ENCODE data around the gene PIMREG.

The PIMREG gene

GRCh38 chr17:6422654-6423241, 21.5 kb upstream of the PIMREG start:
- no peak overlapping the region for H3K27ac ChIP-seq (ENCODE audit: low read depth, low read length, poor library complexity, severe bottlenecking)
- no peaks in the 10 kb centered on the region for H4K20me1 ChIP-seq (ENCODE audit: insufficient read depth, low read length)
- H3K9me2 ChIP-seq (ENCODE audit: low read depth, low read length): no peaks in the 10 kb centered on the region
- no peaks in the 10 kb centered on the region for H3K36me3 ChIP-seq (ENCODE audit: insufficient read depth, low read length)
- no peaks in the 10 kb centered on the region for H3F3A ChIP-seq (ENCODE audit: insufficient read depth, low read length)
- H2AFZ ChIP-seq (ENCODE audit: low read length): no peak overlapping the region
- no peaks in the 10 kb centered on the region for H3K4me1 ChIP-seq (ENCODE audit: insufficient read depth, low read length, severe bottlenecking)
- H3K4me3 ChIP-seq (ENCODE audit: low read depth, low read length, poor library complexity, severe bottlenecking): no peak overlapping the region
- no peaks in the 10 kb centered on the region for H3K9me3 ChIP-seq (ENCODE audit: low read length)
- no peak overlapping the region for H3K9ac ChIP-seq (ENCODE audit: low read length)
- no peak for TF ChIP-seq EZH2 (IDR thresholded peaks at IDR 0.05; ENCODE audit: borderline replicate concordance, low read length)
- TF ChIP-seq CTCF (IDR thresholded peaks at IDR 0.05; ENCODE audit: low read length): no peak
- H3K27me3 ChIP-seq (ENCODE audit: insufficient read depth, low read length): no peaks in the 10 kb centered on the region
- H3K79me2 ChIP-seq (ENCODE audit: insufficient read depth, low read length): no peaks in the 10 kb centered on the region
- H3K4me2 ChIP-seq (ENCODE audit: low read length): no peak overlapping the region

DNA sequence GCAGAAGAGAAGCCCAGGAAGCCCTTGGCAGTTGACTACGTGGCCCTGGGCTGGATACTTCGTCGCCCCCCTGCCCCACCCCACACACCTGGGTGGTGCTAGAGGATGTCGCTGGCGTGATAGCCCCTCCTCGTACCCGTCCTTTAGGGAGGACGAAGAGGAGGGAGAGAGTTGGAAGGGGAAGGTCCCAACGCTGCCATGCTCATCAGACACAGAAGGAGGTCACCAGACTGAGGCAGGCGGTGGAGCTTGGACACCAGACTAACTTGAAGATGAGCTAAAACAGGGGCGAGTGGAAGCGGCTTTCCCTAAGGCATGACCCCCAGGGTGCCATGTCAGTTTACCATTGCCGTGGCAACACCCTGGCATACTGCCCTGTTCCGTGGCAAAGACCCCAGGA, 20.3 kb upstream of the PIMREG start:
- Histone ChIP-seq H3K36me3 (ENCODE audit: insufficient read depth, low read length) (no peaks in the 10 kb centered on the region), H2AFZ (ENCODE audit: low read length) (no peak overlapping the region), H3K4me3 (ENCODE audit: low read depth, low read length, poor library complexity, severe bottlenecking) (no peak overlapping the region), H3K9me2 (ENCODE audit: low read depth, low read length) (no peaks in the 10 kb centered on the region), H3K79me2 (ENCODE audit: insufficient read depth, low read length) (no peaks in the 10 kb centered on the region), H3F3A (ENCODE audit: insufficient read depth, low read length) (no peaks in the 10 kb centered on the region), H3K27ac (ENCODE audit: low read depth, low read length, poor library complexity, severe bottlenecking) (no peak overlapping the region), H4K20me1 (ENCODE audit: insufficient read depth, low read length) (no peaks in the 10 kb centered on the region), H3K9me3 (ENCODE audit: low read length) (no peaks in the 10 kb centered on the region), H3K27me3 (ENCODE audit: insufficient read depth, low read length) (0 out of 2 replicates have a peak, but pooled peaks cover 5% of the 10 kb centered on the region), H3K4me2 (ENCODE audit: low read length) (no peak overlapping the region), H3K9ac (ENCODE audit: low read length) (no peak overlapping the region), H3K4me1 (ENCODE audit: insufficient read depth, low read length, severe bottlenecking) (no peaks in the 10 kb centered on the region)
- no peak for TF ChIP-seq CTCF (IDR thresholded peaks at IDR 0.05; ENCODE audit: low read length)
- no peak for TF ChIP-seq EZH2 (IDR thresholded peaks at IDR 0.05; ENCODE audit: borderline replicate concordance, low read length)

- Histone ChIP-seq H3K36me3 (ENCODE audit: insufficient read depth, low read length) (no peaks in the 10 kb centered on the region), H3K4me3 (ENCODE audit: low read depth, low read length, poor library complexity, severe bottlenecking) (no peak overlapping the region), H2AFZ (ENCODE audit: low read length) (no peak overlapping the region), H3K27me3 (ENCODE audit: insufficient read depth, low read length) (0 out of 2 replicates have a peak, but pooled peaks cover 5% of the 10 kb centered on the region), H3K9me3 (ENCODE audit: low read length) (no peaks in the 10 kb centered on the region), H3F3A (ENCODE audit: insufficient read depth, low read length) (no peaks in the 10 kb centered on the region), H3K4me1 (ENCODE audit: insufficient read depth, low read length, severe bottlenecking) (no peaks in the 10 kb centered on the region), H3K27ac (ENCODE audit: low read depth, low read length, poor library complexity, severe bottlenecking) (no peak overlapping the region), H3K9ac (ENCODE audit: low read length) (no peak overlapping the region), H3K9me2 (ENCODE audit: low read depth, low read length) (no peaks in the 10 kb centered on the region), H3K4me2 (ENCODE audit: low read length) (no peak overlapping the region), H4K20me1 (ENCODE audit: insufficient read depth, low read length) (no peaks in the 10 kb centered on the region), H3K79me2 (ENCODE audit: insufficient read depth, low read length) (no peaks in the 10 kb centered on the region)
- no peak for TF ChIP-seq EZH2 (IDR thresholded peaks at IDR 0.05; ENCODE audit: borderline replicate concordance, low read length)
- no peak for TF ChIP-seq CTCF (IDR thresholded peaks at IDR 0.05; ENCODE audit: low read length)
Observed at GRCh38 chr17:6425407-6425806, 18.8 kb upstream of the PIMREG start.

Data from OCI-LY1 (cell line).